Measurements from ENCODE around the gene RPLP1. TPM values are rescaled to one million over a fixed set of nuclear protein-coding genes. Genes with fewer than 3 reads are reported as not detected.

RPLP1 gene
- total and polyA plus RNA-seq, 9 of the 15 experiments (the other 6 are each of a cell fraction or from before 2014, with no cell fraction given): 76.3 to 3,053 (median 847) TPM

GRCh38 chr15:69466733-69467132 is 14.1 kb downstream of the RPLP1 start (continued):
- TF ChIP-seq NCOR1 (IDR thresholded peaks at IDR 0.05) (no peak), KDM1A (IDR thresholded peaks at IDR 0.05) (no peak), EWSR1 (IDR thresholded peaks at IDR 0.05; ENCODE audit: borderline replicate concordance, low read depth, partially characterized antibody) (no peak), ZNF668 (CRISPR knock-in tag; IDR thresholded peaks at IDR 0.05) (no peak), ZNF639 (CRISPR knock-in tag; conservative IDR thresholded peaks at IDR 0.05 in 1 of 2, IDR thresholded peaks at IDR 0.05 in 1 of 2) (no peak), MAFG (tag; conservative IDR thresholded peaks at IDR 0.05) (no peak), ARID2 (IDR thresholded peaks at IDR 0.05) (no peak), NR2C2 (CRISPR knock-in tag; IDR thresholded peaks at IDR 0.05) (no peak), NR2C2 (tag; IDR thresholded peaks at IDR 0.05) (no peak), ZNF217 (CRISPR knock-in tag; IDR thresholded peaks at IDR 0.05) (no peak), FOXK1 (CRISPR knock-in tag; IDR thresholded peaks at IDR 0.05; ENCODE audit: borderline replicate concordance) (no peak)

Measured in K562 (cell line).